A549 (cell line): Measurements from ENCODE around the gene GGA2. TPM values are rescaled to one million over a fixed set of nuclear protein-coding genes. Genes with fewer than 3 reads are reported as not detected.

Experiments
- ATAC-seq, 2 experiments: fragments of 200-7000 bp in 1 of 2; fragments of >200 bp in 1 of 2; cut with Nextera tagmentation in 1 of 2; cut with Tn5 transposase in 1 of 2; 3 replicates each; pipeline versions ENCODE4 v1.8.0 to v1.9.1; 2018 to 2020; ENCODE audit warnings: mild to moderate bottlenecking in 1 of 2, moderate library complexity in 1 of 2
- CTCF ChIA-PET: fragments of 300-600 bp; sonication (Branson Sonifier 250); formaldehyde crosslinking; extraction: SDS; loops from one replicate; lab custom pipeline; 2021; ENCODE audit warnings: antibody characterized with exemption, inconsistent platforms; lab: Yijun Ruan, JAX
- POLR2A ChIA-PET: fragments of 350-600 bp; formaldehyde crosslinking; extraction: SDS; loops from one replicate; lab custom pipeline; 2021; ENCODE audit warnings: antibody characterized with exemption, inconsistent platforms; lab: Yijun Ruan, JAX
- DNase-seq, 2 experiments: peaks; one replicate each; pipeline versions ENCODE4 v3.0.0 to v3.0.0-alpha.2; 2011 to 2016; ENCODE audit warnings: low read depth in 1 of 2, low spot score in 1 of 2
- FAIRE-seq: peaks from 2 replicates; lab custom pipeline; 2011; peaks lifted over from hg19 to GRCh38; lab: Jason Lieb, UNC
- H3K27ac ChIP-seq, 2 experiments: fragments of >200 bp; sonication (Bioruptor Twin); formaldehyde crosslinking; 3 replicates each; pipeline ENCODE4 v1.5.1; 2016 to 2017
- H3K4me1 ChIP-seq: fragments of >200 bp; sonication (Bioruptor Twin); formaldehyde crosslinking; 3 replicates; pipeline ENCODE4 v1.6.1; 2016
- H3K4me2 ChIP-seq: fragments of >200 bp; sonication (Bioruptor Twin); formaldehyde crosslinking; 3 replicates; pipeline ENCODE4 v1.6.1; 2016
- H3K4me3 ChIP-seq: fragments of >200 bp; sonication (Bioruptor Twin); formaldehyde crosslinking; 3 replicates; pipeline ENCODE4 v1.5.1; 2016
- H3K9me3 ChIP-seq: fragments of >200 bp; sonication (Bioruptor Twin); formaldehyde crosslinking; 3 replicates; pipeline ENCODE4 v1.6.1; 2016
- ATOH8 ChIP-seq: fragments of 250-450 bp; sonication (Bioruptor Pico); IDR thresholded peaks from 2 replicates; pipeline ENCODE4 v1.5.0; 2020; ENCODE audit warnings: low read depth, mild to moderate bottlenecking, moderate library complexity
- BCL3 ChIP-seq: fragments of >200 bp; sonication (Bioruptor Twin); formaldehyde crosslinking; IDR thresholded peaks from 3 replicates; pipeline ENCODE4 v1.6.1; 2016
- CBX2 ChIP-seq: fragments of 200-600 bp; sonication (generic); IDR thresholded peaks from 2 replicates; pipeline ENCODE4 v1.6.1; 2016; ENCODE audit warnings: low read depth, mild to moderate bottlenecking, borderline replicate concordance
- CBX8 ChIP-seq: fragments of 200-600 bp; sonication (generic); IDR thresholded peaks from 2 replicates; pipeline ENCODE4 v1.6.1; 2016
- CEBPB ChIP-seq, 2 experiments: fragments of >200 bp in 1 of 2; sonication (Bioruptor Twin) in 1 of 2; formaldehyde crosslinking in 1 of 2; IDR thresholded peaks; 2 replicates each; pipeline ENCODE4 v1.6.1; 2012 to 2016
- CHD2 ChIP-seq: fragments of 150-350 bp; IDR thresholded peaks from 2 replicates; pipeline ENCODE4 v1.6.1; 2014; ENCODE audit warnings: low read length; ENCODE audit not compliant: partially characterized antibody
- EHF ChIP-seq: fragments of 250-450 bp; sonication (Bioruptor Pico); IDR thresholded peaks from 2 replicates; pipeline ENCODE4 v1.5.0; 2020; ENCODE audit warnings: mild to moderate bottlenecking
- EHMT2 ChIP-seq: fragments of 200-600 bp; sonication (generic); IDR thresholded peaks from 2 replicates; pipeline ENCODE4 v1.6.1; 2016; ENCODE audit warnings: antibody characterized with exemption, low read depth, mild to moderate bottlenecking, moderate library complexity
- ESRRA ChIP-seq: fragments of 150-350 bp; IDR thresholded peaks from 2 replicates; pipeline ENCODE4 v1.6.1; 2014; ENCODE audit warnings: mild to moderate bottlenecking, low read length, borderline replicate concordance
- FOSB ChIP-seq: fragments of 250-450 bp; sonication (Bioruptor Pico); IDR thresholded peaks from 2 replicates; pipeline ENCODE4 v1.5.0; 2020; ENCODE audit warnings: mild to moderate bottlenecking, moderate library complexity
- FOSL2 ChIP-seq, 2 experiments: fragments of 450-650 bp in 1 of 2; fragments of >200 bp in 1 of 2; sonication (Bioruptor Twin) in 1 of 2; formaldehyde crosslinking; IDR thresholded peaks; 2 replicates each; pipeline versions ENCODE4 v1.5.0 to v1.6.1; 2016 to 2020; ENCODE audit warnings: mild to moderate bottlenecking in 1 of 2, moderate library complexity in 1 of 2
- GATA3 ChIP-seq: IDR thresholded peaks from 2 replicates; pipeline ENCODE4 v1.6.1; 2012; ENCODE audit warnings: borderline replicate concordance
- HES2 ChIP-seq: fragments of >200 bp; sonication (Bioruptor Twin); formaldehyde crosslinking; IDR thresholded peaks from 2 replicates; pipeline ENCODE4 v1.6.1; 2016
- HMGXB4 ChIP-seq: fragments of 250-450 bp; sonication (Bioruptor Pico); IDR thresholded peaks from 2 replicates; pipeline ENCODE4 v1.5.0; 2021; ENCODE audit warnings: mild to moderate bottlenecking, moderate library complexity, borderline replicate concordance
- HOXB5 ChIP-seq: fragments of 250-450 bp; sonication (Bioruptor Pico); IDR thresholded peaks from 2 replicates; pipeline ENCODE4 v1.5.0; 2020; ENCODE audit warnings: mild to moderate bottlenecking, moderate library complexity
- KDM5A ChIP-seq: fragments of 200-600 bp; sonication (generic); IDR thresholded peaks from 2 replicates; pipeline ENCODE4 v1.6.1; 2016; ENCODE audit warnings: antibody characterized with exemption, mild to moderate bottlenecking
- MAZ ChIP-seq: fragments of 150-350 bp; IDR thresholded peaks from 2 replicates; pipeline ENCODE4 v1.6.1; 2014; ENCODE audit warnings: antibody characterized with exemption, low read depth, low read length, borderline replicate concordance
- NPAS2 ChIP-seq: fragments of 250-450 bp; sonication (Bioruptor Pico); IDR thresholded peaks from 2 replicates; pipeline ENCODE4 v1.8.0; 2022; ENCODE audit warnings: mild to moderate bottlenecking, moderate library complexity, borderline replicate concordance
- PHF8 ChIP-seq: fragments of 200-600 bp; sonication (generic); IDR thresholded peaks from 2 replicates; pipeline ENCODE4 v1.6.1; 2016; ENCODE audit warnings: low read depth, mild to moderate bottlenecking, antibody characterized with exemption, moderate library complexity, borderline replicate concordance
- POLR2AphosphoS2 ChIP-seq: conservative IDR thresholded peaks from 2 replicates; pipeline ENCODE4 v1.6.1; 2012; ENCODE audit warnings: low read length, improper control_type of control experiment, inconsistent platforms
- SMC3 ChIP-seq: fragments of >200 bp; sonication (Bioruptor Twin); formaldehyde crosslinking; IDR thresholded peaks from 3 replicates; pipeline ENCODE4 v1.6.1; 2018; ENCODE audit warnings: inconsistent platforms
- ZFP36 ChIP-seq: fragments of 450-650 bp; IDR thresholded peaks from 2 replicates; pipeline ENCODE4 v1.6.1; 2014; ENCODE audit warnings: borderline replicate concordance; ENCODE audit not compliant: partially characterized antibody
- ZNF302 ChIP-seq: fragments of 250-450 bp; sonication (Bioruptor Pico); IDR thresholded peaks from 2 replicates; pipeline ENCODE4 v1.9.0; 2021; ENCODE audit warnings: inconsistent platforms, mild to moderate bottlenecking, moderate library complexity
- WGBS: methylation state at CpG from one replicate; pipeline ENCODE4 v1.1.6; 2017; ENCODE audit errors: missing lambda C conversion rate; 5-methylcytosine and 5-hydroxymethylcytosine counted together
- polyA plus RNA-seq, 4 experiments: library from polyadenylated mRNA; depleted of rRNA in 3 of 4; stranded (reverse); fragments of >200 nt; fragmentation: RNase III in 1 of 4; extraction: RNeasy Plus Mini Kit Qiagen cat#74134 plus additional on column Dnase treatment in 1 of 4; gene quantifications; 2 replicates in 3 of 4; 3 replicates in 1 of 4; pipeline ENCODE4 v1.2.3, GENCODE V29; 2011 to 2017
- TF ChIP-seq, protein P1 (sequence below): fragments of 450-650 bp; IDR thresholded peaks from 2 replicates; pipeline ENCODE4 v1.6.1; 2014; ENCODE audit warnings: antibody characterized with exemption

GGA2 gene
- polyA plus RNA-seq, 2 of the 4 experiments (the other 2 are of a cell fraction), result 33.1 to 57.9 TPM

- DNase-seq (no peak), FAIRE-seq (no peak), ATAC-seq (no peak)
- H3K4me3 ChIP-seq, result no peak overlapping the region
- WGBS, result 66% methylated on average over 4 of the region's 4 CpGs
- POLR2A ChIA-PET, result no interaction called here
- CTCF ChIA-PET, result interaction anchor here (0.5 to 3.2 kb wide), 4 partner anchors 8 to 86 kb away, joined by 3 to 9 read pairs (median 4); no protein-coding TSS in a partner anchor
- no peak overlapping the region for H3K4me2 ChIP-seq
- H3K9me3 ChIP-seq, result no peaks in the 10 kb centered on the region
- H3K4me1 ChIP-seq, result no peaks in the 10 kb centered on the region
- no peak for TF ChIP-seq EHF (CRISPR knock-in tag)
- no peak for TF ChIP-seq CBX8
- TF ChIP-seq CBX2, result no peak
- TF ChIP-seq KDM5A, result no peak
- TF ChIP-seq CEBPB (IDR thresholded peaks at IDR 0.05), result no peak
- TF ChIP-seq SMC3, result no peak
- TF ChIP-seq BCL3, result no peak
- TF ChIP-seq POLR2AphosphoS2, result no peak
- no peak for TF ChIP-seq ESRRA
- no peak for TF ChIP-seq PHF8
- no peak for TF ChIP-seq ZNF302
- no peak for TF ChIP-seq FOSB (CRISPR knock-in tag)
- no peak for TF ChIP-seq FOSL2 (IDR thresholded peaks at IDR 0.05)
- no peak for TF ChIP-seq FOSL2 (CRISPR knock-in tag; IDR thresholded peaks at IDR 0.05)
- TF ChIP-seq, protein P1, sequence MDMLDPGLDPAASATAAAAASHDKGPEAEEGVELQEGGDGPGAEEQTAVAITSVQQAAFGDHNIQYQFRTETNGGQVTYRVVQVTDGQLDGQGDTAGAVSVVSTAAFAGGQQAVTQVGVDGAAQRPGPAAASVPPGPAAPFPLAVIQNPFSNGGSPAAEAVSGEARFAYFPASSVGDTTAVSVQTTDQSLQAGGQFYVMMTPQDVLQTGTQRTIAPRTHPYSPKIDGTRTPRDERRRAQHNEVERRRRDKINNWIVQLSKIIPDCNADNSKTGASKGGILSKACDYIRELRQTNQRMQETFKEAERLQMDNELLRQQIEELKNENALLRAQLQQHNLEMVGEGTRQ, result no peak
- no peak for TF ChIP-seq HOXB5
- no peak for TF ChIP-seq CHD2
- TF ChIP-seq, all 56 proteins: peak for 0
- H3K27ac ChIP-seq, result no peak overlapping the region
These were observed 10.9 kb upstream of the GGA2 start for GRCh38 chr16:23521037-23521743.

DNA sequence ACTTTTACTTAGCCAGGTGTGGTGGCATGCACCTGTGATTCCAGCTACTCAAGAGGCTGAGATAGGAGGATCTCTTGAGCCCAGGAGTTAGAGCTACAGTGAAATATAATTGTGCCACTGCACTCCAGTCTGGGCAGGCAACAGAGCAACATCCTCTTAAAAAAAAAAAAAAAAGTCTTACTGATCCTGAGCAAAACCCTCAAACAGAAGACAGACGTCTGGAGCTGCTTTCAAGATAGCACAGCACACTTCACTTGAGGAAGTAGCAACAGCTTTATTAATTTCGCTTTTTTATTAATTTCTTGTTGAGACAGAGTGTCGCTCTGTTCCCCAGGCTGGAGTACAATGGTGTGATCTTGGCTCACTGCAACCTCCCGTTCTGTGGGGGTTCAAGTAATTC, 10.2 kb upstream of the GGA2 start:
- DNase-seq, result no peak

More for the DNA sequence above, 10.2 kb upstream of the GGA2 start:
- CTCF ChIA-PET, result interaction anchor here (1.2 to 3.2 kb wide), 2 partner anchors 8 to 85 kb away, joined by 5 to 9 read pairs; no protein-coding TSS in a partner anchor
- H3K4me2 ChIP-seq, result no peak overlapping the region
- POLR2A ChIA-PET, result no interaction called here
- no peak for TF ChIP-seq ATOH8 (CRISPR knock-in tag)
- TF ChIP-seq HMGXB4 (CRISPR knock-in tag), result no peak
- no peak for TF ChIP-seq EHMT2
- TF ChIP-seq MAZ, result no peak
- no peak for TF ChIP-seq HES2
- TF ChIP-seq GATA3, result no peak
- no peak for TF ChIP-seq ZFP36
- no peak for TF ChIP-seq ZNF302
- TF ChIP-seq NPAS2 (CRISPR knock-in tag), result no peak
- no peak for TF ChIP-seq HOXB5
- H3K4me1 ChIP-seq, result no peaks in the 10 kb centered on the region
- FAIRE-seq, result no peak
- no peaks in the 10 kb centered on the region for H3K9me3 ChIP-seq
- H3K27ac ChIP-seq, result no peak overlapping the region
- ATAC-seq, result no peak
- 91% methylated on average over 4 of the region's 4 CpGs for WGBS
- no peak overlapping the region for H3K4me3 ChIP-seq
